ENCODE results near the gene GLT1D1. TPM values are rescaled to one million over a fixed set of nuclear protein-coding genes. Genes with fewer than 3 reads are reported as not detected.
"Not testable (repeated sequence)": the region's sequence is repeated elsewhere in the genome, so short reads cannot be mapped to it uniquely, and the experiment has no call there.

Gene GLT1D1
- not detected for total RNA-seq (2021; fragmentation: NEBNext Ultra II Directional; extraction: Animal tissue kit (Norgen Biotek cat#: 25700))
- long read RNA-seq: 0 reads

DNA sequence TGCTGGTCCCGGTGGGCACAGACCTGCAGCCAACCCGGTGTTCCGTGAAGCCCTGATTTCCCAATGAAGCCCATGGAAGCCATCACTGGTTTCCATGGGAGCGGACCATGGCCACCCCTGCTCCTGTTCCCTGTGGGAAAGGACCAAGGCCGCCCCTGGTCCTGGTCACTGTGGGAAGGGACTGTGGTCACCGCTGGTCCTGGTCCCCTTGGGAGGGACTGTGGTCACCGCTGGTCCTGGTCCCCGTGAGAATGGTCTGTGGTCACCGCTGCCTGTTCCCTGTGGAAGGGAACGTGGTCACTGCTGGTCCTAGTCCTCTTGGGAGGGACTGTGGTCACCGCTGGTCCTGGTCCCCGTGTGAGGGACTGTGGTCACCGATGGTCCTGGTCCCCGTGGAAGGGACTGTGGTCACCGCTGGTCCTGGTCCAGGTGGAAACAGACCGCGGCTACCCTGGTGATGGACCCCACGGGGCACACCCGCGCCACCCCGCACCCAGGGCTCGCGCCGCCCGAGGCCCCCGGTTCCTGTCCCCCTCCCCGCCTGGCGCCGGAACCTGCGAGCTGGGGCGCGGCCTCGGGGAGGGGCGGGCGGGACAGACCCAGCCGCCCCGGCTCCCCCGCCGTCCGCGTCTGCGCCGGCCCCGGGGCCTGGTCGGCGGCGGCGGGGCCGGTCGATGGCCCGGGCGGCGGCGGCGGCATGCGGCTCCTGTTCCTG, at the start of gene GLT1D1:
Gene GLT1D1, plus strand, starts transcription at position 594 of the 715 bp plus-strand sequence. Its CDS starts 104 bp downstream, at position 698.
- H3K27ac Mint-ChIP-seq: no peak within 1 kb of the TSS
- H3K36me3 Mint-ChIP-seq (ENCODE audit: low read depth): no peaks in the 10 kb centered on the region
- no peak within 1 kb of the TSS for H3K4me3 Mint-ChIP-seq
- peaks cover 19% of the 10 kb centered on the region for H3K9me3 Mint-ChIP-seq
- no peak for DNase-seq
- H3K4me1 Mint-ChIP-seq (ENCODE audit: low read depth): no peaks in the 10 kb centered on the region
- H3K27me3 Mint-ChIP-seq (ENCODE audit: insufficient read depth): peaks cover 4% of the 10 kb centered on the region
- TF ChIP-seq, protein P1, sequence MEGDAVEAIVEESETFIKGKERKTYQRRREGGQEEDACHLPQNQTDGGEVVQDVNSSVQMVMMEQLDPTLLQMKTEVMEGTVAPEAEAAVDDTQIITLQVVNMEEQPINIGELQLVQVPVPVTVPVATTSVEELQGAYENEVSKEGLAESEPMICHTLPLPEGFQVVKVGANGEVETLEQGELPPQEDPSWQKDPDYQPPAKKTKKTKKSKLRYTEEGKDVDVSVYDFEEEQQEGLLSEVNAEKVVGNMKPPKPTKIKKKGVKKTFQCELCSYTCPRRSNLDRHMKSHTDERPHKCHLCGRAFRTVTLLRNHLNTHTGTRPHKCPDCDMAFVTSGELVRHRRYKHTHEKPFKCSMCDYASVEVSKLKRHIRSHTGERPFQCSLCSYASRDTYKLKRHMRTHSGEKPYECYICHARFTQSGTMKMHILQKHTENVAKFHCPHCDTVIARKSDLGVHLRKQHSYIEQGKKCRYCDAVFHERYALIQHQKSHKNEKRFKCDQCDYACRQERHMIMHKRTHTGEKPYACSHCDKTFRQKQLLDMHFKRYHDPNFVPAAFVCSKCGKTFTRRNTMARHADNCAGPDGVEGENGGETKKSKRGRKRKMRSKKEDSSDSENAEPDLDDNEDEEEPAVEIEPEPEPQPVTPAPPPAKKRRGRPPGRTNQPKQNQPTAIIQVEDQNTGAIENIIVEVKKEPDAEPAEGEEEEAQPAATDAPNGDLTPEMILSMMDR (IDR thresholded peaks at IDR 0.05): no peak

DNA sequence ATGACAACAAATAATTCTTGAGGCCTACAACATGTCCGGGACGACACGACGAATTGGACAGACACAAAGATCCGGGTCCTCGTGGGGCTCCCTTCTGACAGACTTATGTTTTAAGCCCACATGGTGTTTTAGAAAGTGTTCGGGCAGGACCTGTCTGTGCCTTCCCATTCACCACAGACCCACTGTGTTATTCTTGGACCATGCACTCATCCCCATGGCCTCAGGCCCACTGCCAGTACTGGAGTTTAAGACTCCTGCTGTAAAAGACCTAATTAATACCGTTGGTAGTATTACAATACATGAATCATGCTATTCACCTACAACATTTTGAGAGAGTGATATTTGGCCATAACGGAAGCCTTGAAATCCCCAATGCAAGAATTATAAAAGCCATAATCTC, 49.5 kb upstream of the GLT1D1 start:
- DNase-seq: no peak
- Mint-ChIP-seq H3K4me1 (ENCODE audit: low read depth) (peaks cover 35% of the 10 kb centered on the region), H3K4me3 (no peak overlapping the region), H3K27ac (no peak overlapping the region), H3K36me3 (ENCODE audit: low read depth) (peaks cover 45% of the 10 kb centered on the region), H3K9me3 (no peaks in the 10 kb centered on the region), H3K27me3 (ENCODE audit: insufficient read depth) (no peaks in the 10 kb centered on the region; the same call in none of the 2 replicates)
- TF ChIP-seq, protein P1 (IDR thresholded peaks at IDR 0.05): no peak

DNA sequence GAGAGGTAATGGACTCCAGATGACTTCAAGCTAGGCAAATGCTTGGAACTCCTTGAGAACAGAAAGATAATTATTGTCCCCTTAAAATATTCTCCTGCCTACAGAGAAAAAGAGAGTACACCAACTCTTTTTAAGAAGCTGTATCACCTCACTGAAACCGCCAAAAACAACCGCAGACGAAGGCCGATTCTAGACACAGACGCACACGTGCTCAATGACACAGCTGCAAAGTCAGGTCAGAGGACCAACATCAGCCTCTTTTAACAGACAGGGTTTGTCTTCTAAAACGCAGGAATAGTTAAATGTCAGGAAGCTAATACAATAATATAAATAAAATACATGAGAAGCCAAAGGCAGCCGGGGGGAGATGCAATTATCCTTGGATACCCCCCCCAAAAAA, 48.5 kb upstream of the GLT1D1 start:
- no peak overlapping the region for H3K4me3 Mint-ChIP-seq
- no peak overlapping the region for H3K27ac Mint-ChIP-seq
- DNase-seq: no peak
- H3K27me3 Mint-ChIP-seq (ENCODE audit: insufficient read depth): no peaks in the 10 kb centered on the region; the same call in 1 of the 2 replicates
- peaks cover 40% of the 10 kb centered on the region for H3K4me1 Mint-ChIP-seq (ENCODE audit: low read depth)
- H3K9me3 Mint-ChIP-seq: no peaks in the 10 kb centered on the region
- H3K36me3 Mint-ChIP-seq (ENCODE audit: low read depth): peaks cover 43% of the 10 kb centered on the region
- TF ChIP-seq, protein P1 (IDR thresholded peaks at IDR 0.05): no peak

DNA sequence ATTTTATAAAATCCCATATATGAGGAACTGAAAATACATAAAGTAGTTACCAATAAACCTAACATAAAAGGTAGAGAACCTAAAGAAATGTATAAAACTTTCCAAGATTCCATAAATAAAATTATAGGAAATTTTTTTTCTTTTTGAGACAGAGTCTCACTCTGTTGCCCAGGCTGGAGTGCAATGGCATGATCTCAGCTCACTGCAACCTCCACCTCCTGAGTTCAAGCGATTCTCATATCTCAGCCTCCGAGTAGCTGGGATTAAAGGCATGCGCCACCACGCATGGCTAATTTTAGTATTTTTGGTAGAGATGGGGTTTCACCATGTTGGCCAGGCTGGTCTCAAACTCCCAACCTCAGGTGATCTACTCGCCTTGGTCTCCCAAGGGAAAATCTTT, 47.9 kb upstream of the GLT1D1 start:
- not testable (repeated sequence) for H3K4me3 Mint-ChIP-seq; H3K9me3 Mint-ChIP-seq; H3K27me3 Mint-ChIP-seq (ENCODE audit: insufficient read depth); DNase-seq; H3K27ac Mint-ChIP-seq
- H3K4me1 Mint-ChIP-seq (ENCODE audit: low read depth): peaks cover 46% of the 10 kb centered on the region
- peaks cover 36% of the 10 kb centered on the region for H3K36me3 Mint-ChIP-seq (ENCODE audit: low read depth)

DNA sequence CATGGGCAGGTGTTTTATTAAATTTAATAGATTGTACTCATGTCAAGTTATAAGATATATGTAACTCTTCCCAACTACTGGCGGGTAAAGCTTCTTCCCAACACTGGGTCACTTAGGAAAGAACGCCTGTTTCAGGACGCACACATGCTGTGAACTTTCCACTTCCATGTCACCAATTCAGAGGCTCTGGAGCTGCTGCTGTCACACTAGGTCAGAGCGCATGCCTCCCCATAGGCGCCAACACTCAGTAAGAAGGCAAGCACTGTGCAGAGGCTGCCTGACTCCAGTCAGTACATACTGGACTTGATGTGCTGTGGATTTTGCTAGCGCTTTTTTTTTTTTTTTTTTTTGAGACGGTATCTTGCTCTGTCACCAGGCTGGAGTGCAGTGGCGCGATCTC, 46.7 kb upstream of the GLT1D1 start:
- Mint-ChIP-seq H3K27me3 (ENCODE audit: insufficient read depth) (no peaks in the 10 kb centered on the region; the same call in 1 of the 2 replicates), H3K36me3 (ENCODE audit: low read depth) (peaks cover 27% of the 10 kb centered on the region), H3K27ac (no peak overlapping the region), H3K4me3 (no peak overlapping the region), H3K9me3 (no peaks in the 10 kb centered on the region), H3K4me1 (ENCODE audit: low read depth) (peaks cover 46% of the 10 kb centered on the region)
- TF ChIP-seq, protein P1 (IDR thresholded peaks at IDR 0.05): no peak
- no peak for DNase-seq

DNA sequence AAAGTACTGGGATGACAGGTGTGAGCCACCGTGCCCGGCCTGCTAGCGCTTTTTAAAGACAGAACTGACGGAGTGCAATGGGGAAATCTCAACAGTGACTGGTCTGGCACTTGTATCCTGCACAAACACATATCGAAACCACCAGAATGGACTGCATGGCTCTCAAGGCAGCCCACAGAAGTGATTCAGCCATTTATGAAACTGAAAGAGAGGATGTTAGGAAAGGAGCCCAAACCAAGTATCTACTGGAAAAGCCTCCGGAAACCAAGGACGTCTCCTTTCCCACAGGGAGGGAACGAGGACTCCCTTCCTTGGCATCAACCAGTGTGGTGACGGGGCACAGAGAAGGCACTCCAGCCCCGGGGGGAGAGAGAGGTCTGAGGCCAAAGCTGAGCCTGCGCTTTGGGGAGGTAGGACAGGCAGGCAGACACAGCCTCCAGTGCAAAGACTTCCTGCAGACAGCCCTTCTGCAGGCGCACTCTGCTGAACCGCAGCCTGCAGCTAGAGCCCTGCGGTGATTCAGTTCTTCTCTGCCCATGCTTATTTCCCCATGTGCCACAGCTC, 46.0 kb upstream of the GLT1D1 start:
- no peak for DNase-seq
- Mint-ChIP-seq H3K9me3 (no peaks in the 10 kb centered on the region), H3K27ac (no peak overlapping the region), H3K27me3 (ENCODE audit: insufficient read depth) (no peaks in the 10 kb centered on the region; the same call in 1 of the 2 replicates), H3K36me3 (ENCODE audit: low read depth) (peaks cover 27% of the 10 kb centered on the region), H3K4me1 (ENCODE audit: low read depth) (peaks cover 45% of the 10 kb centered on the region), H3K4me3 (no peak overlapping the region)
- TF ChIP-seq, protein P1 (IDR thresholded peaks at IDR 0.05): no peak

All from HFFc6 (cell line).